HCT116 (cell line): ENCODE results near the gene CAPN3.

Source experiments
- POLR2A ChIP-seq: IDR thresholded peaks from 2 replicates; pipeline ENCODE4 v1.7.0; 2011; ENCODE audit warnings: borderline replicate concordance; ENCODE audit not compliant: insufficient read depth, insufficient read length; ENCODE audit errors: extremely low read depth
- POLR2AphosphoS5 ChIP-seq: IDR thresholded peaks from 2 replicates; pipeline ENCODE4 v1.6.1; 2011; ENCODE audit warnings: mild to moderate bottlenecking, low read depth, low read length, moderate library complexity
- SP1 ChIP-seq: IDR thresholded peaks from 2 replicates; pipeline ENCODE4 v1.6.1; 2012; ENCODE audit warnings: low read depth
- TCF7L2 ChIP-seq: IDR thresholded peaks from 2 replicates; pipeline ENCODE4 v1.7.0; 2011; ENCODE audit warnings: borderline replicate concordance, inconsistent platforms; ENCODE audit not compliant: insufficient read depth, insufficient read length; ENCODE audit errors: extremely low read depth
- TF ChIP-seq, protein P1 (sequence below), 3 experiments: fragments of 200-600 bp in 1 of 3; sonication (generic) in 1 of 3; IDR thresholded peaks in 2 of 3; conservative IDR thresholded peaks in 1 of 3; 2 replicates each; pipeline ENCODE4 v1.5.1; 2012 to 2017; ENCODE audit warnings: low read depth in 2 of 3, low read length in 2 of 3, antibody characterized with exemption in 1 of 3, borderline replicate concordance in 1 of 3, control low read depth in 1 of 3, mild to moderate bottlenecking in 1 of 3, mixed read lengths in 1 of 3, mixed run types in 1 of 3, moderate library complexity in 1 of 3; ENCODE audit not compliant: insufficient read depth in 1 of 3
- TF ChIP-seq, protein P2 (sequence below): IDR thresholded peaks from 2 replicates; pipeline ENCODE4 v1.6.1; 2012
- TF ChIP-seq, protein P3 (sequence below): IDR thresholded peaks from 2 replicates; pipeline ENCODE4 v1.6.1; 2012; ENCODE audit warnings: low read depth
- TF ChIP-seq, protein P4 (sequence below): IDR thresholded peaks from 2 replicates; pipeline ENCODE4 v1.6.1; 2011; ENCODE audit warnings: mild to moderate bottlenecking, low read length, moderate library complexity; ENCODE audit not compliant: insufficient replicate concordance; ENCODE audit errors: extremely low read depth

DNA sequence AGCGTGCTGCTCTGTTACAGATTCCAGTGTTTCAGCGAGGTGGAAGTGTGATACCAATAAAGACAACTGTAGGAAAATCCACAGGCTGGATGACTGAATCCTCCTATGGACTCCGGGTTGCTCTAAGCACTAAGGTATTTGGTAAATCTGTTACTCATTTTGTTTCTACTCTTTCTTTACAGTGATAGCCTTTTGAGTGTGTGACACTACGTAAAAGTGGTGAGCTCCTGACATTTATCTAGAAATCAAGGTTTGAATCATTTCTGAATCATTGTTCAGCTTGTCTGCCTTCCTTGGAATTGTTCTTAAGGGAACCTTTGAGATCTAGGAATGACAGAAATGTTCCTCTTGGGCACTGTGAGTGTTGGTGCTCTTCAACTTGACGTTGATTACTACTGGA, 11.2 kb upstream of the CAPN3 start:
- TF ChIP-seq, protein P1, sequence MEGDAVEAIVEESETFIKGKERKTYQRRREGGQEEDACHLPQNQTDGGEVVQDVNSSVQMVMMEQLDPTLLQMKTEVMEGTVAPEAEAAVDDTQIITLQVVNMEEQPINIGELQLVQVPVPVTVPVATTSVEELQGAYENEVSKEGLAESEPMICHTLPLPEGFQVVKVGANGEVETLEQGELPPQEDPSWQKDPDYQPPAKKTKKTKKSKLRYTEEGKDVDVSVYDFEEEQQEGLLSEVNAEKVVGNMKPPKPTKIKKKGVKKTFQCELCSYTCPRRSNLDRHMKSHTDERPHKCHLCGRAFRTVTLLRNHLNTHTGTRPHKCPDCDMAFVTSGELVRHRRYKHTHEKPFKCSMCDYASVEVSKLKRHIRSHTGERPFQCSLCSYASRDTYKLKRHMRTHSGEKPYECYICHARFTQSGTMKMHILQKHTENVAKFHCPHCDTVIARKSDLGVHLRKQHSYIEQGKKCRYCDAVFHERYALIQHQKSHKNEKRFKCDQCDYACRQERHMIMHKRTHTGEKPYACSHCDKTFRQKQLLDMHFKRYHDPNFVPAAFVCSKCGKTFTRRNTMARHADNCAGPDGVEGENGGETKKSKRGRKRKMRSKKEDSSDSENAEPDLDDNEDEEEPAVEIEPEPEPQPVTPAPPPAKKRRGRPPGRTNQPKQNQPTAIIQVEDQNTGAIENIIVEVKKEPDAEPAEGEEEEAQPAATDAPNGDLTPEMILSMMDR (IDR thresholded peaks at IDR 0.05 in 2 of 3, conservative IDR thresholded peaks at IDR 0.05 in 1 of 3; ENCODE audit: borderline replicate concordance in 1 of 3, insufficient read depth in 1 of 3, low read depth in 2 of 3, low read length in 2 of 3), result no peak
- TF ChIP-seq SP1, result no peak
- TF ChIP-seq, protein P2, sequence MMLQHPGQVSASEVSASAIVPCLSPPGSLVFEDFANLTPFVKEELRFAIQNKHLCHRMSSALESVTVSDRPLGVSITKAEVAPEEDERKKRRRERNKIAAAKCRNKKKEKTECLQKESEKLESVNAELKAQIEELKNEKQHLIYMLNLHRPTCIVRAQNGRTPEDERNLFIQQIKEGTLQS, result no peak
- TF ChIP-seq POLR2A, result no peak
- TF ChIP-seq POLR2AphosphoS5, result no peak
- TF ChIP-seq, protein P3, sequence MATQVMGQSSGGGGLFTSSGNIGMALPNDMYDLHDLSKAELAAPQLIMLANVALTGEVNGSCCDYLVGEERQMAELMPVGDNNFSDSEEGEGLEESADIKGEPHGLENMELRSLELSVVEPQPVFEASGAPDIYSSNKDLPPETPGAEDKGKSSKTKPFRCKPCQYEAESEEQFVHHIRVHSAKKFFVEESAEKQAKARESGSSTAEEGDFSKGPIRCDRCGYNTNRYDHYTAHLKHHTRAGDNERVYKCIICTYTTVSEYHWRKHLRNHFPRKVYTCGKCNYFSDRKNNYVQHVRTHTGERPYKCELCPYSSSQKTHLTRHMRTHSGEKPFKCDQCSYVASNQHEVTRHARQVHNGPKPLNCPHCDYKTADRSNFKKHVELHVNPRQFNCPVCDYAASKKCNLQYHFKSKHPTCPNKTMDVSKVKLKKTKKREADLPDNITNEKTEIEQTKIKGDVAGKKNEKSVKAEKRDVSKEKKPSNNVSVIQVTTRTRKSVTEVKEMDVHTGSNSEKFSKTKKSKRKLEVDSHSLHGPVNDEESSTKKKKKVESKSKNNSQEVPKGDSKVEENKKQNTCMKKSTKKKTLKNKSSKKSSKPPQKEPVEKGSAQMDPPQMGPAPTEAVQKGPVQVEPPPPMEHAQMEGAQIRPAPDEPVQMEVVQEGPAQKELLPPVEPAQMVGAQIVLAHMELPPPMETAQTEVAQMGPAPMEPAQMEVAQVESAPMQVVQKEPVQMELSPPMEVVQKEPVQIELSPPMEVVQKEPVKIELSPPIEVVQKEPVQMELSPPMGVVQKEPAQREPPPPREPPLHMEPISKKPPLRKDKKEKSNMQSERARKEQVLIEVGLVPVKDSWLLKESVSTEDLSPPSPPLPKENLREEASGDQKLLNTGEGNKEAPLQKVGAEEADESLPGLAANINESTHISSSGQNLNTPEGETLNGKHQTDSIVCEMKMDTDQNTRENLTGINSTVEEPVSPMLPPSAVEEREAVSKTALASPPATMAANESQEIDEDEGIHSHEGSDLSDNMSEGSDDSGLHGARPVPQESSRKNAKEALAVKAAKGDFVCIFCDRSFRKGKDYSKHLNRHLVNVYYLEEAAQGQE, result no peak
- no peak for TF ChIP-seq TCF7L2
- TF ChIP-seq, protein P4, sequence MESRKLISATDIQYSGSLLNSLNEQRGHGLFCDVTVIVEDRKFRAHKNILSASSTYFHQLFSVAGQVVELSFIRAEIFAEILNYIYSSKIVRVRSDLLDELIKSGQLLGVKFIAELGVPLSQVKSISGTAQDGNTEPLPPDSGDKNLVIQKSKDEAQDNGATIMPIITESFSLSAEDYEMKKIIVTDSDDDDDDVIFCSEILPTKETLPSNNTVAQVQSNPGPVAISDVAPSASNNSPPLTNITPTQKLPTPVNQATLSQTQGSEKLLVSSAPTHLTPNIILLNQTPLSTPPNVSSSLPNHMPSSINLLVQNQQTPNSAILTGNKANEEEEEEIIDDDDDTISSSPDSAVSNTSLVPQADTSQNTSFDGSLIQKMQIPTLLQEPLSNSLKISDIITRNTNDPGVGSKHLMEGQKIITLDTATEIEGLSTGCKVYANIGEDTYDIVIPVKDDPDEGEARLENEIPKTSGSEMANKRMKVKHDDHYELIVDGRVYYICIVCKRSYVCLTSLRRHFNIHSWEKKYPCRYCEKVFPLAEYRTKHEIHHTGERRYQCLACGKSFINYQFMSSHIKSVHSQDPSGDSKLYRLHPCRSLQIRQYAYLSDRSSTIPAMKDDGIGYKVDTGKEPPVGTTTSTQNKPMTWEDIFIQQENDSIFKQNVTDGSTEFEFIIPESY, result no peak
